ENCODE data around the gene KRT3. TPM values are rescaled to one million over a fixed set of nuclear protein-coding genes. Genes with fewer than 3 reads are reported as not detected.

The KRT3 gene
- total RNA-seq, 2 donors from 2014 or later, result not detected

DNA sequence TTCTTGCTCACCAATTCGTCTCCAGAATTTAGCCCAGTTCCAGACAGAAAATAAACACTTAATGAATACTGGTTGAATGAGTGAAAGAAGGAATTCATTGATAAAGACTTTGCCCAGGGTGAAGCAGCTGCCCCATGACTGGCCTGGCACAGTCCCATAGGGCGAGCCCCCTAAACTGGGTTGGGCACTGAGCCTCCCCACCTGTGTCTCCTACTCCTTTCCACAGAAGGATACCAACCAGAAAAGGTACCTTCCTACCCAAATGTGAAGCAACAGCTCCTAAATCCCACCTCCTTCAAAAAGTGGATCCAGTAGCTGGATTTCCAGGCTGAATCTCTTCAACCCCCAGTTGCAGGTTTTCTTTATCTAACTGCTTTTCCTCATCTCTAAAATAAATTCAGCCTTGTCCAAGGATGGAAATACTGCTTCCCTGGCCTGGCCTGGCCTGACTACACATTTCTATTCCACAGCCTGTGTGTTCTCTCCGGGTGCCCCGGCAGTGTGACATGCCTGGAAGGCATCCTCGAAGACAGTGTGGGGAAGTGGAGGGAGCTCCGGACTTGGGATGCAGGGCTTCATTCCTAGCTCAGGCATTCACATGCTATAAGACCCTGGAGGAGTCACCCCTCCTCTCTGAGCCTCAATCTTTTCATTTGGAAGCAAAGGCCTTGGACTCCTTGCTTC lies 7.6 kb downstream of the KRT3 start:
- intact Hi-C loops (cut with DNase I), result no loop called here
- Histone ChIP-seq H3K4me3 (no peak overlapping the region), H3K9ac (ENCODE audit: low read depth in 2 of 2, low read length in 2 of 2) (no peak overlapping the region), H3K27me3 (no peaks in the 10 kb centered on the region), H3K9me3 (no peaks in the 10 kb centered on the region), H3K4me1 (no peaks in the 10 kb centered on the region), H3K36me3 (no peaks in the 10 kb centered on the region), H3K27ac (no peak overlapping the region)
- TF ChIP-seq, protein P1, sequence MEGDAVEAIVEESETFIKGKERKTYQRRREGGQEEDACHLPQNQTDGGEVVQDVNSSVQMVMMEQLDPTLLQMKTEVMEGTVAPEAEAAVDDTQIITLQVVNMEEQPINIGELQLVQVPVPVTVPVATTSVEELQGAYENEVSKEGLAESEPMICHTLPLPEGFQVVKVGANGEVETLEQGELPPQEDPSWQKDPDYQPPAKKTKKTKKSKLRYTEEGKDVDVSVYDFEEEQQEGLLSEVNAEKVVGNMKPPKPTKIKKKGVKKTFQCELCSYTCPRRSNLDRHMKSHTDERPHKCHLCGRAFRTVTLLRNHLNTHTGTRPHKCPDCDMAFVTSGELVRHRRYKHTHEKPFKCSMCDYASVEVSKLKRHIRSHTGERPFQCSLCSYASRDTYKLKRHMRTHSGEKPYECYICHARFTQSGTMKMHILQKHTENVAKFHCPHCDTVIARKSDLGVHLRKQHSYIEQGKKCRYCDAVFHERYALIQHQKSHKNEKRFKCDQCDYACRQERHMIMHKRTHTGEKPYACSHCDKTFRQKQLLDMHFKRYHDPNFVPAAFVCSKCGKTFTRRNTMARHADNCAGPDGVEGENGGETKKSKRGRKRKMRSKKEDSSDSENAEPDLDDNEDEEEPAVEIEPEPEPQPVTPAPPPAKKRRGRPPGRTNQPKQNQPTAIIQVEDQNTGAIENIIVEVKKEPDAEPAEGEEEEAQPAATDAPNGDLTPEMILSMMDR (IDR thresholded peaks at IDR 0.05), result no peak
- no peak for DNase-seq

DNA sequence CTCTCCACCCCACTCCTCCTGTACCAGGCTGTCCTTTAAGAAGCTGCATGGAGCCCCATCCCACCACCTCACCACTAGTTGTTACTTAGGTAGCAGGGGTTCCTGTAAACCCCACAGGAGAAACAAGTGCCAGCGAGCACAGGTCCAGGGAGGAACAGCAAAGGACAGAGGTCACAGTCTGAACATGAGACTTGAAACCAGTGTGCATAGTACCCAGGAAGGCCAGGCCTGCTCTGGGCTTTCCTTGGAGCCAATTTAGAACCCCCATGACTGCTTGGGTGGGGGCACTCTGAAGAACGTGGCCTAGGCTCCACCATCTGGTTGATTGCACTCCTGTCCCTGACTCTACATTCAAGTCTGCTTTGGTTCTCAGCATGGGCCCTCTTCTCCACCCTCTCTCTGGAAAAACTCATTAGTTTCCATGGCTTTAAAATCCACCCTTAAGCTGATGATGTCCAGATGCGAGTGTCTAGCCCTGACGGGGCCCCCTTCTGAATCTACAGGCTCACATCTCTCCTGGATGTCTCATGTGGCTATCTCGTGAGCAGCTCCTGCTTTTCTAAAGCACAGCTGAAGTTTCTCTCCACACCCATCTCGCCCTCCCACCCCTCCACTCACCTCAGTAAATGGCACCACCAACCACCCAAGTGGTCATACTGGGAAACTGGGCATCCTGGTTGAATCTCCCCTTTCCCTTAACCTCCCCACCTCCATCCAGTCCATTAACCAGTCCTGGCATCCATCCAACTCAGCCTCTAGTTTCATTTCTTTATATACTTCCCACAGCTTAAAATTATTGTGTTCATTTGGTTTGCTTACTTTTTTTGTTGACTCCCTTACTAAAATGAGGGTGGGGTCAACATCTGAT lies 8.4 kb downstream of the KRT3 start:
- H3K9ac ChIP-seq (ENCODE audit: low read depth in 2 of 2, low read length in 2 of 2), result no peak overlapping the region
- H3K4me3 ChIP-seq, result no peak overlapping the region
- H3K27me3 ChIP-seq, result no peaks in the 10 kb centered on the region
- no peaks in the 10 kb centered on the region for H3K9me3 ChIP-seq
- no peaks in the 10 kb centered on the region for H3K4me1 ChIP-seq
- intact Hi-C loops (cut with DNase I), result no loop called here
- TF ChIP-seq, protein P1 (IDR thresholded peaks at IDR 0.05), result no peak
- H3K27ac ChIP-seq, result no peak overlapping the region
- no peak for DNase-seq
- no peaks in the 10 kb centered on the region for H3K36me3 ChIP-seq

DNA sequence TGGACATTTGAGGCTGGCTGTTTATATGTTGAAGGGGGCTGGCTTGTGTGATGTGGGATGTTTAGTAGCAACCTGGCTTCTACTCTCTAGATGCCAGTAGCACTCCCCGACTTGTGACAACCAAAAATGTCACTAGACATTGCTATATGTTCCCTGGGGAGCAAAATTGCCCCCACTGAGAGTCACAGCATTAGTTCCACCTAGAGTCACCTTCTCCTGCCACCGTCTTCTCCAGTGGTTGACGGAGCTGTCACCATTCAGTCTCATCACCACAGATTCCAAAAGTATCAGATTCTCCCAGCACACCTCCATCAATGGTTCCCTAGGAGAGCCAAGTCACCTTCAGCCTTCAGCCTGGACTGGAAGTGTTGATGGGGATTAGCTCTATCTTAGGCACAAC lies 11.0 kb downstream of the KRT3 start:
- TF ChIP-seq, protein P1 (IDR thresholded peaks at IDR 0.05), result no peak

DNA sequence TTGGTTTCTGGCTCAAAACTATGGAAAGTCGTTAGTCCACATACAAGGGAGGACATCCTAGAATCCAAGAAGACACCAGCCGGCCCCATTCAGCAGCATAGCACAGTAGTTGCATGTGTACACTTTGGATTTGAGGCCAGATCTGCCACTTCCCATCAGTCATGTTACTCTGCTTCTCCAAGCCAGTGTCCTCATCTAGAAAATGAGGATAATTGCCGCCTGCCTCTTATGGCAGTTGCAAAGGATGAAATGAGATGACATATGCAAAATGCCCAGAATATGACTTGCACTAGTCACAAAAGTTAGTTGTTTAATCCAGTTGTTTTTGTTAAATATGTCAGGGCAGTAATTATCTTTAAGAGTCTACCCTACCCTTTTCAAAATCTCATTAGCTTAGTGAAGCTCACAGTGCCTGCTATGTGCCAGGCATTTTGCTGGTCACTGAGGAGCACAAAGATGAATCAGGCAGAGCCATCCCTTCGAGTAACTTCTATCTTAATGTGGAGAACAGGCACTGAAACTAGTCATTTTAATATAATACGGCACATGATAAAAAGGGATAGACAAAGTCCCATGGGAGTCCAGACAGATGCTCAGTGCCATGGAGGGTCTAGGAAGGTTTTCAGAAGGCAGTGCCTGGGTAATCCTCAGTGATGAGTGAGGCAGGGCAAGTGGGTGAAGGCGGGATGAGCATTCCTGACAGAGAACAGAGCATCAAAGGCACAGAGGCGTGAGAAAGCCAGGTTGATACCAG lies 12.2 kb downstream of the KRT3 start:
- Histone ChIP-seq H3K36me3 (no peaks in the 10 kb centered on the region), H3K4me3 (no peak overlapping the region), H3K4me1 (no peaks in the 10 kb centered on the region), H3K9me3 (no peaks in the 10 kb centered on the region), H3K9ac (ENCODE audit: low read depth in 2 of 2, low read length in 2 of 2) (no peak overlapping the region), H3K27me3 (no peaks in the 10 kb centered on the region), H3K27ac (no peak overlapping the region)
- TF ChIP-seq, protein P1 (IDR thresholded peaks at IDR 0.05), result no peak
- intact Hi-C loops (cut with DNase I), result no loop called here
- DNase-seq, result no peak

More for the DNA sequence above, 11.0 kb downstream of the KRT3 start:
- Histone ChIP-seq H3K4me1 (no peaks in the 10 kb centered on the region), H3K36me3 (no peaks in the 10 kb centered on the region), H3K27me3 (no peaks in the 10 kb centered on the region), H3K9ac (ENCODE audit: low read depth in 2 of 2, low read length in 2 of 2) (no peak overlapping the region), H3K4me3 (no peak overlapping the region), H3K27ac (no peak overlapping the region), H3K9me3 (no peaks in the 10 kb centered on the region)
- intact Hi-C loops (cut with DNase I), result no loop called here
- no peak for DNase-seq

DNA sequence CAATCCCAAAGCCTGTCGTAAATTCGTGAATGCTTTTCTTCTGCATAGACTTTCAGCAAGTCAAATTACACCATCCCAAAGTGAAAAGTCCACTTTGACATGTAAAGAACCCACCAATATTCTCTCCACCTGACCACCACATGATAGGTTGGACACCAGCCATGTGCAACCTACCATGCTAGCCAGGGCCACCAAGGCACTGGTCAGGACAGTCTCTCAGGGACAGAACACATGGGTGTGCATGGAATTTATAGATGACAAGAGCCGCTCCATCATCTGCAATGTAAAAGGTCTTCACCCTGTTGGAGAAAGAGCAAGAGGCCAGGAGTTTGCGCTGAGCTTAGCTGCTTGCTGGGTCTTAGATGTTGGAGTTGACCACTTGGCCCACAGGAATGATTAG lies 13.4 kb downstream of the KRT3 start:
- H3K4me3 ChIP-seq, result no peak overlapping the region
- no peak overlapping the region for H3K27ac ChIP-seq
- H3K9ac ChIP-seq (ENCODE audit: low read depth in 2 of 2, low read length in 2 of 2), result no peak overlapping the region
- no peaks in the 10 kb centered on the region for H3K9me3 ChIP-seq
- DNase-seq, result no peak
- no peaks in the 10 kb centered on the region for H3K27me3 ChIP-seq
- H3K4me1 ChIP-seq, result no peaks in the 10 kb centered on the region
- H3K36me3 ChIP-seq, result no peaks in the 10 kb centered on the region
- TF ChIP-seq, protein P1 (IDR thresholded peaks at IDR 0.05), result no peak
- intact Hi-C loops (cut with DNase I), result no loop called here

Measured in colonic mucosa (tissue), 4 donors.